ENCODE measurements around the gene CHRM4.

The CHRM4 gene

DNA sequence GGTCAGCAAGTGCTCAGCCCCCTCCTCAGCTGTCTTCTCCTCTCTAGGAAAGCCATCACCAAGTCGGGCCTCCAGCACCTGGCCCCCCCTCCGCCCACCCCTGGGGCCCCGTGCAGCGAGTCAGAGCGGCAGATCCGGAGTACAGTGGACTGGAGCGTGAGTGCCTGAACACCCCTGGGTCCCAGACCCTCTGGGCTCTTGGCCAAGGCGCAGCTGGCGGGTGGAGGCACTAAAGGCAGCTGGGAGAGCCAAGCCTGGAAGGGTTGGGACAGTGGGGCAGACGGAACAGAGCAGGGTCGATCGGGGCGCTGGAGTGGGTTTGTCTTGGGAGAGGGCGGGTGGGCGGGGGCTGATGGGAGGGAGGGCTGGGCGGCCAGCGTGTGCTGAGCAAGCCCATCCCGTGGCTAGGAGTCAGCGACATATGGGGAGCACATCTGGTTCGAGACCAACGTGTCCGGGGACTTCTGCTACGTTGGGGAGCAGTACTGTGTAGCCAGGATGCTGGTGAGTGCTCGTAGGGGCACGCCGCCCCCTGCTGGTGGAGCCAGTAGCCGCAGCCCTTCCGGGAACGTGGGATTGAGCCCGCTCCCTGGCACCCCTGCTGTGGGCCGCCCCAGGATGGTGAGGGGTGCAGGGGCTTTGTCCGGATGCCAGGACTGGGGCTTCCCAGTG, 24.2 kb downstream of the CHRM4 start:
- DNase-seq, result no peak

DNA sequence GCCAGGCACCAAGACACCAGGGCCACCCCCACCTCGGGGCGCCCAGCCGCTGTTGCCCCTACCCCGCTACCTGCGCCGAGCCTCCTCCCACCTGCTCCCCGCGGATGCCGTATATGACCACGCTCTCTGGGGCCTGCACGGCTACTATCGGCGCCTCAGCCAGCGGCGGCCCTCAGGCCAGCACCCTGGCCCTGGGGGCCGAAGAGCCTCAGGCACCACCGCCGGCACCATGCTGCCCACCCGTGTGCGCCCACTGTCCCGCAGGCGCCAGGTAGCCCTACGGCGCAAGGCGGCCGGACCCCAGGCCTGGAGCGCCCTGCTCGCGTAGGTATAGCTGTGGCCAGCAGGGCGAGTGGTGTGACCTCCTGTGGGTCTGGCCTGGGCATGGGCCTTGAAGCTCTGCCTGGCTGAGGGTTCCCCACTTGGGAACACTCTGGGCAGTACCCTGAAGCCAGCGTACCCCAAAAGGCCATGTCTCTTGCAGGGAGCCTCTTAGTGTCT, 24.9 kb downstream of the CHRM4 start:
- DNase-seq, result no peak

DNA sequence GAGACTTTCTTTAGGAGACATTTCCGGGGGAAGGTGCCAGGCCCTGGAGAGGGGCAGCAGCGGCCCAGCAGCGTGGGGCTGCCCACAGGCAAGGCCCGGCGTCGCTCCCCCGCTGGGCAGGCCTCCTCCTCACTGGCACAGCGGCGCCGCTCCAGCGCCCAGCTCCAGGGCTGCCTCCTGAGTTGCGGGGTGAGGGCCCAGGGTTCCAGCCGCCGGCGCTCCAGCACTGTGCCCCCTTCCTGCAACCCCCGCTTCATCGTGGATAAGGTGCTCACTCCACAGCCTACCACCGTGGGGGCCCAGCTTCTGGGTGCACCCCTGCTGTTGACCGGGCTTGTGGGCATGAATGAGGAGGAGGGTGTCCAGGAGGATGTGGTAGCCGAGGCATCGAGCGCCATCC, 25.3 kb downstream of the CHRM4 start:
- DNase-seq, result no peak

DNA sequence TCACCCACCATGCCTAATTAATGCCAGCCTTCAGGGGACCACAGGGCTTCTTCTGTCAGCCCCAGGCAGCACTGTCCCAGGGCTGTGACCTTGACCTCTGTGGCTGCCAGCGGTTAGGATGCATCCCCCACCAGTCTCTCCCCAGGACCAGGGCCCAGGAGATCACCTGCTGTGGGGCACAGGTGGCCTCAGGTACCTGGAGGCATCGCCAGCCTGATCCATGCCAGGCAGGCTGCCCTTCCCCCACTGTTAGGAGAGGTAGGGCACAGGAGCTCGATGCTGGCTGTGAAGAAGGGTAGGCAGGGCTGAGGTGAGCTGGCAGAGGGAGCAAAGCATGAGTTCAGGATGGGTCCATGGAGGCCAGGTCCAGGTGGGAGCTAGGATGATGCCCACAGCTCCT, 26.8 kb downstream of the CHRM4 start:
- no peak for DNase-seq

DNA sequence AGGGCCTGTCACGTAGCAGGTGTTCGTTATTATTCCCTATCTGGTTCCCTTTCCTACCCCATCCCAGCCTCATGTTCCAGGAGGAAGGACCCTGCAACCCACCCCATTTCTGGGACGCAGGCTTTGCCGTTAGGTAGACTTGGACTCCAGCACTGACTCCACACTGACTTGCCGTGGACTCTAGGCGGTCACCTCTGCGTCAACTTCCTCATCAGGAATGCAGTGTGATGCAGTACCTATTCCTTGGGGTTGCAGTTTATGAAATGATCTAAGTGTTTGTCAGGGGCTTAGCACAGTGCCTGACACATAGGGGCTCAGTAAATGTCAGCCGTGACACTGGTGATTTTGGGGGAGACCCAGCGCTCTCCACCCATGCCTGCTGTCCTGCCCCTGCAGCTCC, 27.5 kb downstream of the CHRM4 start:
- DNase-seq, result no peak

DNA sequence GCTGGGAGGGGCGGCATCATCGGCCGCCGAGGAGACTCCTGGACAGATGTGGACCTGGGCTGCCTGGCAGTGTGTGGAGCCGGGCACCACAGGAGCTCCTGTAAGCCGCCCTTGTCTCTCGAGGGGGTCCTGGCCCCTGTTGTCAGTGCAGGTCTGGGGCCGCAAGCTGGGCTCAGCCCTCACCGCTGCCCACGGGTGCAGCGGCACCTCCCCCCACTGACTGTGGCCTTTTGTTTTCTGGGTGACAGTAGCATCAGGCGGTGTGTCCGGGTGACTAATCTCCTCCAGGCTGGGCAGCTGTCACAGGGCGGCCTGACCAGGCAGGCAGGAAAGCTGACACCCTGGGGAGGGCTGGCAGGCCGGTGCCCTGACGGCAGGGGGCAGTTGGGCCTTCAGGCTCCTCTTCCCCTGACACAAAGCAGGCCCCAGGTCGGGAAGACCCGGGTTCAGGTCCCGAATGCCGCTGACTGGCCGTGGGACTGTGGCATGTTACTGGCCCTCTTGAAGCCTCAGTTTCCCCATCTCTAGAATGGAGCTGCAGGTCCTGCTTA, 28.0 kb downstream of the CHRM4 start:
- no peak for DNase-seq

DNA sequence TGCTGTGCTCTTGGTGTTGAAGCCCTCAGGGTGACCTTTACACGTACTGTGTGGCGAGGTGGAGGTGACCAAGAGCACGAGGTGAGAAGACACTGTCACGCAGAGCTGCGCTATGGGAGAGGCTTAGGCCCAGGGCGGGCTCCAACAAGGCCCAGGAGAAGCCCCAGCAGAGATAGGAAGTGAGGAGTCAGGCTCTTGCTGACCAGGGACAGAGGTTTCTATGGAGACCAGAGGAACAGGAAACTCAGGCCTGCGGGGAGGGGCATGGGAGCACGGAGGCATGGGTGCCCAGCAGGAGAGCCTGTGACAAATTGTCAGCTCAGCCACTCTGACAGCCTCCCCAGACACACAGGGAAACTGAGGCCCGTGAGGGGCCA, 28.6 kb downstream of the CHRM4 start:
- DNase-seq, result no peak

DNA sequence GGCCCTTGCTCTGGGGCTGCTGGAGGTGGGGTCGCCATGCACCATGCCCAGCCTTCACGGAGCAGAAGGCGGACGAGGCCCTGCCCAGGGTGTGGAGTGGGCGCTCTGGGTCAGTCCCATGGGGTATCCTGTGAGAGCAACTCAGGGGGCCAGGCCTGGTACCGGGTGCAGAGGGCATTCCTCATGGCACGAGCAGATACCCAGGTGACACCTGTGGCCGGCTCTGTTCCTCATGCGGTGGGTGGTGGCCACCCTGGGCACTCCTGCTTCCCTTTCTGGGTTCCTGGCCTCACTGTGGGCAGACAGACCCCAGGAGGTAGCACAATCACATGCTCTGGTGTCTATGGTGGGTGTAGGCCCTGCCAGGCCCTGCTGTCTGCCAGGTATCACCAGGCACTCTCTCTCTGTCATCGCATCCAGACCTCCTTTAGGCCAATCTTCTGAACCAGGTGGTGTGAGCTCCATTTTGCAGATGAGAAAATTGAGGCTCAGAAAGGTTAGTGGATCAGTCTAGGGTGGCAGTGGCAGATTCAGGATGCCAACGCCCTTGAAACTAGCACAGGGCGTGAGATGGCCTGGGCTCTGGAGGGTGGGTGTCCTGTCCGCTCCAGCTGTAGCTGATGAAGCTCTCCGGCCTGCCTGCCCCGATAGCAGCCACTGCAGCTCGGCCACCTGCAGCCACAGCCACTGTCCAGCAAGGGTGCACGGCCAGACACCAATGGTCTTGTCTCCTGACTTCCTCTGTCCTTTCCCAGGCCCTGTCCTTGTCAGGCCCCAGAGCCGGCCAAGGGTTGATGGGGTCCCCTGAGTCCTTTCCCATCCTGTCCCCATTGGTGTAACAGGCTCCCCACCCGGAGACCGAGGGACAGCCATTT, 29.2 kb downstream of the CHRM4 start:
- no peak for DNase-seq

DNA sequence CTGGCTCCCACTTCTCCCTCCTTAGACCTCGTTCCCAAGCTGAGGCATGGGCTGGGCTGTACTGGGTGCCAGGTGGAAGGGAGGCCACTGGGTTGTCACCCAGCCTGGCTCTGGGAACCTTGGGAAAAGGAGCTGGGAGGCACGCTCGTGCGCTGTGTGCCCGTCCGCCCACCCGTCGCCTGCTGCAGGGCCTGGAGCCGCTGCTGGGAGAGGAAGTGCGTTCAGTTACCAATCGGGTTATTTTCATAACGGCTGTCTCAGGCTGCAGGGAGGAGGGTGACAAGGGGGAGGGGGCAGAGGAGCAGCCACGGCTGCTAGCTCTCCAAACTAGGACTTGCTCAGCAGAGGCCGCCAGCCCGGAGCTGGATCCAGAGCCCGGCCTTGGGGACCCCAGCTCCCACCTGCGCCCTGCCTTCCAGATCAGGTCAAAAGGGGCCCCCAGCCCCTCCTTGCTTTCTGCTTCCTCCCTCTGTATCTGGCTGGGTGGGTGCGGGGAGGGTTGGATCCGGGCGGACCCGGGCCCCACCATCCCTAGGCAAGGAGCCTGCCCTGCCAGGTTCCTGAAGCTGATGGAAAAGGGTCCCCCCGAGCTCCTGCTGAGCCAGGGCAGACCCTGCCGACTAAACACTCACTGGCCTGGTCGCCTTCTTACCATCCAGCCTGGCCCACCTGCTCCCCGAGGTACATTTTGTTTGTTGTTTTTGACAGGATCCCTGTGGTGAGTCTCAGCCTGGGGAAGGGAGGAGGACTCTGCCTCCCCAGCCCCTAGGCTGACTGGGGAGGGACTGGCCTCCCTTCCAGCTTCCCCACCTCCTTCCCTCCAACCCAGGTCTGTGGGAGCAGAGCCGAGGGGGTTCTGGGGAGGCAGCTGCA, 30.1 kb downstream of the CHRM4 start:
- no peak for DNase-seq

DNA sequence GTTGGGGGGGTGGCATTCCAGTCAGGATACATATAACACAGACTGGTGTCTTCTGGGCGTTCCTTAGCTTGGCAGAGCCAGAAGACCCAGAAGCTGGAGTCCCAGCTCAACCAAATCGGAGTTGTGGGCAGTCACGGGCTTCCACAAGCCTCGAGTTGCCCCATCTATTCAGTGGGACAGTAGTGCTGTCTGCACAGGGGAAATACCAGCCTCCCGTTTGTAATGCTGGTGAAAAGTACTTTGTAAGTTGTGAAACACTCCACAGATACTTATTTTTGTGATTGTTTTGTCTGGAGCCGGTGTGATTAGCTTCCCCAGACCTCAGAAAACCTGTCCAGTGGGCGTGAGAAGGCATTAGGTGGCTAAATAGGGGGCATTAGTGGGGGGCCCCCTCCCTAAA, 30.7 kb downstream of the CHRM4 start:
- DNase-seq, result no peak

DNA sequence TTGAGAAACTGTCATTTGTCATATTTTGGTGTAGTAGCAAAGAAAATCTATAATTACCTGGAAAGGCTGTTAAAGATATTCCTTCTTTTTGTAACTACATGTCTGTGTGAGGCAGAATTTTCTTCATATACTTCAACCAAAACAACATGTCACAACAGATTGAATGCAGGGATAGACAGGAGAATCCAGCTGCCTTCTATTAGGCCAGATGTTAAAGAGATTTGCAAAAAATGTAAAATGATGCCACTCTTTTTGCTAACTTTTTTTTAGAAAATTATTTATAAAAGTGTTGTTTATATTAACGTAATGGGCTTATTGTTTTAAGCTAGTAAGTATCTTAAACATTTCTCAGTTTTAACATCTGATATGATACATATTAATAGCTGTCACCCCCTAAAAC, 31.6 kb downstream of the CHRM4 start:
- no peak for DNase-seq

DNA sequence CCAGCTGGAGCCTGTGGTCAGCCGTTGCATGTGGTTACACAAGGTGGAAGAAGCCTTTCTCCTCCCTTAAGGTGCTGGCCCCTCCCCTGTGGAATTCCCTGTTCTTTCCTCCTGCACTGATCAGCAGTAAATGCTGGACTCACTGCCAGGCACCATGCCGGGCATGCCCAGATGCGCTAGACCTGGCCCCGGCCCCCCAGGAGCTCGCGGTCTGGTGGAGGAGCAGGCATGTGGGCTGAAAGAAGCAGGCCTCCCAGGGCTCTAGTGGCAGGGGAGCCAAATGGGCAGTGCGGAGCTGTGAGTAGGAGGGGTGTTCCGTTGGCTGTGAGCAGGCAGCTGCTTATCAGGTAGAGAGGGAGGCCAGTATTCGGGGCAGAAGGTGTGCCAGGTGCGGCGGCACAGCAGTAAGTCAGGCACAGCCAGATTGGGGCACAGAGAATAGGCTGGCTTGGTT, 34.1 kb downstream of the CHRM4 start:
- no peak for DNase-seq

DNA sequence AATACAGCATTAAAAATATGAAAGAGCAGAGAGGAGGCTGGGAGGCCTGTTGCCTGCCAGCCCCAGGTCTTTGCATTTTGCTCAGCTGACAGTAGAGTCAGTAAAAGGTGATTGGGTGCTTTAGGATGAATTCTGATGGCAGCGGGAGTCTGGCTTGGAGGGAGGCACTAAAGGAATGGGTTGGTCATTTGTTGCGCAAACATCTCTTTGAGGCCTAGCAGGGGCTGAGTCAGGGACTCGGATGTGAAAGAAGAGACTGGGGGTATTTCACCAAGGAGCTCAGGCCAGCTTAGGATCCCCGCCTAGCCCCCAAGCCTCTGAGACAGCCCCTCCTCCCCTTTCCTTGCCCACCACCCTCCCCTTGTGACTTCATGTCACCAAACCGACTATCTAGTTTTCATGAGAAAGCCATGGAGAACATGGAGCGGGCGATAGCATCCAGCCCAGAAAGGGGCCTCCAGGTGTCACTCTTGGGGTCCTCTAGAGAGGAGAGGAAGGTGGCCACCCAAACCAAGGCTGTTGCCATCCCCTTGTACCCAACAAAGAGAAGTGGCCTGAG, 34.6 kb downstream of the CHRM4 start:
- no peak for DNase-seq

DNA sequence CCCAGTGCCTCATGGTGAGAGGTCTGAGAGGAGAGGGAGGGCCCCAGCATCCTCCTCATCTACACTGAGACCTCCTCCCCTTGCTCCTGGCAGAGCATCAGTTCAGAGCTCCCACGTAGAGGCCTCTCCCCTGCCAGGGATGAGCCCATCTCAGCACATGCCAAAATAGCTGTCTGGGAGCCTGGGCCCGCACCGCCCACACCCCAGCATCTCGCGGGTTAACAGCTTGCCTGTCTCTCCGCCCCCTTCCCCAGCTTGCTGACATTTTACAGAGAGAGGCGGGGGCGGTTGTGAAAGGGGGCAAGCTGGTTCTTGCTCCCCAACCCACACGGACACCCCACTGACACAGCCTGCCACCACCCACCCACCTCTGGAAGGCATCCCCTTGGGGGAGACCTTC, 37.9 kb downstream of the CHRM4 start:
- no peak for DNase-seq

DNA sequence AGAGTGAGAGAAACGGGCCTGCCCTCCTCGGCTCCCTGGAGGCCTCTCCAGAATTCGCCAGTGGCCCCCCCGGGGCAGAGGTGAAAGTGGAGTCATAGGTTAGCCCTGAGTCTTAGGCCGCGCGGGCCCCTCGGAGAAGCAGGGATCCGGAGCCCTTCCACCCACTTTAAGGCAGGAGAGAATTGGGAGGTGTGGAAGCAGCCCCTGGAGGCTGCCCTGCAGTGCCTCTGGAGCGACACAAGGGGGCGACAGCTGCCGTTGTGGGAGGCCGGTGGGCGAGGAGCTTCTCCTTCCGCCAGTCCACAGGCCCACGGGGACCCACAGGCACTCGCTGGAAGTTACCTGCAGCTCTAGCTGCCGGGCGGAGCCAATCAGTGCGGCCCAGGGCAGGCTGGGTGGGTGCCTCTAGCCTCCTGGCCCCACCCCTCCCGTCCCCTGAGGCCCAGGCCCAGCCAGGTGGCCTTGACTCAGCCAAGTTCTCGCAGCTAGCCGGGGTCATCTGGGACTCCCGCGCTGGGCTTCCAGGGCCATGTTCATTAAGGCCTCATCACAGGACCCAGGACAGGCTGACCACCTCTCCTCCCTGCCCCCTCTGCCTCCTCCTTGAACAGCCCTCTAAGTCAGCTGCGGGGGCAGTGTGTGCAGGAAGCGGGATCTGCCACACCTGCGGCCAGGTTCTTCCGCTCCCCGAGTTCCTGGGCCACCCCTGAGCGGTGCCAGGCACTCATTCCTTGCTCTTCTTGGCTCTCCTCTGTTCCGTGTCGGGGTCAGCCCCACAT, 39.3 kb downstream of the CHRM4 start:
- no peak for DNase-seq

DNA sequence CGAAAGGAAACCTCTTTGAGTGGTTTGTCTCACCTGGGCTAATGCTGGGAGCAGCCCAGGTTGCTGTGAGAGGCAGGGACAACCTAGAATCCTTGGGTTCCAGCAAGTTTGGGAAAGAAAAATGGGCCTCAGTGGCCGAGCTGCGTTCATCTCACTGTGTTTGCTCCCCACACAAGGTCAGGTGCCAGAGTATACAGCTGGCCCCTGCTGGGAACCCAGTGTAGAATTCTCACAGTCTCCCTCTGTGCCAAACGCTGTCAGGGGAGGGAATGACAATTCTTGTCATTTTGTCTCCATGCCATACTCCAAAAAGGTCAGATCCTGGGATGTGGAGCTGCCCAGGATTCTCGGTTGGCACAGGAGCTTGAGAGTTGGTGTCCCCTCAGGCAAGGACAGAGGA, 40.0 kb downstream of the CHRM4 start:
- DNase-seq, result no peak

DNA sequence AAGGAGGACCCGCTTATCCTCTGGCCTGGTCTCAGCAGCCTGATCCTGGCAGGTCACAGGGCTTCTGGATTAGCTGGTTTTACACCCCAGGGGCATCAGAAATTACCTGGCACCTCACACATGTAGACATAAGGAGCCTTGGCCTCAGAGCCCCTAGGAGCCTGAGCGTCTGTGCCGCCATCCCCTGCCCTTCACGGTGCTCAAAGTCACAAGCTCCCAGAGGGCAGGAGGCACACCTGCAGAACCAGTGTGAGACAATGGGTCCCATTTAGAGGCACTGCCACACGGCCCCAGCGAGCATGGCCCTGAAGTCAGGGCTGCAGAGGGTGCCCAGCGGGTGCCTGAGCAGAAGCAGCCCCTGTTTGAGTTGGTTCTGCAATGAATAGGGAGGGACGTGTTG, 40.4 kb downstream of the CHRM4 start:
- DNase-seq, result no peak

DNA sequence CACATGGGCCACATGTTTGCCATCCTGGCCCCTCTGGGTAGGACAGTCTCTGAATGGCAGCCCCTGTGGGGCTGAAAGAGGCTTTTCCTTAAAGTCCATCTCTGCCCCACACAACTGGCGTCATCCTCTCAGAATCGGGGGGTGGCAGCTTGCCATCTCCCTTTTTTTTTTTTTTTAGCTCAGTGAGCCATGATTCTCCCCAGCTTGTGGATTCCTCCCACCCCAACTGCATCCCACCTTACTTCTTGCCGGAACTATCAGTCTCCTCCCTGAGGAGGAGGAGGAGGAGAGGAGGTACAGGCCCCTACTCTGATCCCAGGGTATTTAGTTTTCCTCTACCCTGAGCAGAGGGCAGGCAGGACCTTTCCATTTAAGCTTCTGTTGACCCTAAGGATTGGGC, 40.9 kb downstream of the CHRM4 start:
- no peak for DNase-seq

DNA sequence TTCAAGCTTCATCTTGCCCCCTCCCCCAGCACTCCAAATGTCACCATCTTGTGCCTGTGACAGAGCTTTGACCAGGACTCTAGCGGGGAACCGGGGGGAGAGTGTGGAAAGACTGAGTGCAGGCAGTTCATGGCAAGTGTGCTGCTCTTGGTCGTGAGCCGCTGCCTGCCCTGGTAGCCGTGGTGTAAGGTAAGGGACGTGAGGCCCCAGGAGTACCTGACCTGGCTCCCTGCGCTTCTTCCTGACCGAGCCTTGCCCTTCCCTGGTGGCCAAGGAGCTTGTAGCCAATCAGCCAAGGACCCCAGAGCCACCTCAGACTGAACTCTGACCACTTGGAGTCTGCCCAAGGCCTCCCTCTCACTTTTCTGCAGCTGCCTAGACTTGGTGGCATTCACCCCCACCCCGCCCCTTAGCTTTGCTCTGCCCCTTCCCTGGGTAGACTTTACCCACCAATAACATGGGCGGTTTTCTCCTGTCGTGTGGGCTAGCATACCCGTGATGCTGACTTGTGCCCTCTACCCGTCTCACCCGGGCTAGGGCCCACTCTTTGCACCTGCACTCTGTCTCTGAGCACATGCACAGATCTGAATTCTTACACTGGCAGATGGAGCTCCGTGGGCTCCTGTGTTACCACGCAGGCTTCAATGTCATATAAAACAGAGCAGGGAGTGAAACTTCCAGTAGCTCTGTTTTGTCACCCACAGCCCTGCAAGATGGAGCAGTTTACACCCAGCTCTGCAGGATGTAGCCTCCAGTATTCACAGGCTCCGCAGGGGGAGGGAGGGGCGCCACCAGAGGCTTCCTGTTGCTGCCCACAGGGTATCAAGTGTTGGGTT, 42.8 kb downstream of the CHRM4 start:
- DNase-seq, result no peak

DNA sequence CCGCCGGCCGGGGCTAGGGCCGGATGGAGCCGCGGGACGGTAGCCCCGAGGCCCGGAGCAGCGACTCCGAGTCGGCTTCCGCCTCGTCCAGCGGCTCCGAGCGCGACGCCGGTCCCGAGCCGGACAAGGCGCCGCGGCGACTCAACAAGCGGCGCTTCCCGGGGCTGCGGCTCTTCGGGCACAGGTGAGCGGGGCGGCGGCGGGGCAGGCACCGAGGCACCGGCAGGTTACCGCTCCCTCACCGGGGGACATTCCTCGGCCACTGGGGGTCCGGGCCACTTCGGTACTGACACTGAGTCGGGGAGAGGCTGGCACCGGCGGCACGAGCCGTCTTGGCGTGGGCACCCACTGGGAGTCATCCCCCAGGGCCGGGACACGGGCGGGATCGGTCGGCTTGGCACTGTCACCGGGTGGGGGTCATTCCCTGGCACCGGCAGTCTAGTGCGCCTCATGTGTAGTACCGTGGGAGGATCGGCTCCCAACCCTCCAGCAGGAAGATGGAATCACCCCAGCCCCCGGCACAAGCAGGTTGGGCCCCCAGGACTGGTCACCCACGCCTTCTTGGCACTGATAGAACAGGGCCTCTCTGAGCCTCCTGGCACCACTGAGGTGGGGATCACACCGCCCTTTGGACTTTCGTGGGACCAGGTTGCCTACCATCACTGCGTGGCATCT, 43.8 kb downstream of the CHRM4 start:
- no peak for DNase-seq
